HG02623 (cell line): Measurements from ENCODE around the gene AGFG2.

Experiments
- ATAC-seq: cut with Tn5 transposase; IDR thresholded peaks from one replicate; pipeline ENCODE4 v1.9.1; 2021; ENCODE audit warnings: moderate library complexity; ENCODE audit not compliant: unreplicated experiment

Gene AGFG2

DNA sequence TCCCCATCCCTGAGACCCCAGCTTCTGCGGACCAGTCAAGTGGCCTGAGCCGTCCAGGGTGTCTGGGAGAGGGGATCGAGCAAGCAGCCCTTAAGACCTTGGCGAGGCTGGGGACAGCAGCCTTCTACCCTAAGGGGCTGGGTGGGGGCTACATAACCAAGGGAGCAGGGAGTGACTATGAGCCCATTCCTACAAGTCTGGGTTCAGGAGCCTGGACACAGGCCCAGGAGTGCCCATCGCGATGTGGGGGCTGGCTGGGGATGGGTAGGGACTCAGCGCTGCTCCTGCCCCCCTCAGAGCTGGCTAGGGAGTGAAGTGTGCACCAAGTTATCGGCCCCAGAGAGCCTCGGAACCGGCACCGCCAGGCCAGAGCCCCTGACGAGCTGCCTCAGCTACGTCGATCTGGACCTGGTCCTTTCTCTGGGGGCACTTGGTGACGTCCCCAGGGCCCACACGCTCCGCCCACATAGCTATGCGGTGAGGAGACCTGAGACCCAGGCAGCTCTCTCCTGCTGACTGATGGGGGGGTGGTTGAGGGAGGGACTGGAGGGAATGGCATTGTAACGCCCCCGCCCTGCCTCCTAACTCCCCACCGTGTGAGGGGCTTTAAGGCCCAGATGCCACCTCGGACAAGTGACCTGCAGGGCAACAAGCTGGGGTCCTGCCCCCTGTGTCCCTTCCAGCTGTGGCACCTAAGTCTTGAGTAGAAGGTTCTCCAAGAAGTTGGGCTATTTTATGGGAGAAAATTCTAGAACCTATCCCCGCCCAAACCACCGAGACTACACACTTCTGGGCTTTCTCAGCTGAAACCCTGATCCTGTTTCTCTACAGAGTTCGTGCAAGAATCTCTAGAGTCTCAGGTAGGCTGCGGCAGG, 32.2 kb downstream of the AGFG2 start:
- no peak for ATAC-seq

DNA sequence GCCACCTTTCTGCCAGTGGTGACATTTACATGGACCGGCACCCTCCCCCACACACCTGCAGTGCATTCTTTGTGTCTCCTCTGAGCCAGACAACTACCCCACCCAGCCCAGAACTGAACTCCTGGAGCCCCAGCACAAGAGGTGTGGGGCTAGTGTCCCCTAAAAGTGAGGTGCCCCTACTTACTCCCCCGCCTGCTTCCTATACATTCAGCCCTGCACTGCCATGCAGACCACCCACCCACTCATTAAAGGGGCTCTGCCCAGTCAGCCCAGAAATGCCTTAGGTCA, 32.8 kb downstream of the AGFG2 start:
- ATAC-seq: no peak

DNA sequence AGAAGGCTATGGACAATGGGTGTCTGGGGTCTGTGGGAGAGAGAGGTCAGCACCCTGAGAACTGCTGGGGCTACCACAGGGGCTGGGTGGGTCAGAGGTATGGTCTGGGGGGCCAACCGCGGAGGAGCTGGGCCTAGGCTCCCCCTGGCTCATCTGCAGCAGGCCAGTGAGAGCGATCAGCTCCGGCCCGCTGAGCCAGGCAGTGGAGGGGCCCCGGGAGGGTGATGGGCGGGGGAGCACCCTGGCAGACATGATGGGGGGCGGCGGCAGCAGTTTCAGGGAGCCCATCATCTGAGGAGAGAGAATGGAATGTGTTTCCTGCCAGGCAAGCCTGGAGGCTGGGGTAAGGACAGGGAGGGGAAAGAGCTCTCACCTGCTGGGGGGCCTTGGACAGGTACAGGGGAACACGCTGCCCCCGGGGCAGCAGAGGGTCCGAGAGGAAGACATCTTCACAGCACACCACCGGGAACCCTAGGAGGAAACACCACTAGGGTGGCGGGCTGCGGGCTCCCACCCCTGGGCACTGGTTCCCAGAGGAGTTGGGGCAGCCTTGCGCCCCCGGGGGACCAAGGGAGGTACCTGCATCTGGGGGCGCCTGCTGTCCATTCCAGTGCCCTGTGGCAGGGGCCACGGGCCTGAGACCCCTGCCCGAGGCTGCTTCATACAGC, 33.4 kb downstream of the AGFG2 start:
- ATAC-seq: no peak

GRCh38 chr7:100572949-100573675, 34.1 kb downstream of the AGFG2 start:
- ATAC-seq: no peak

- ATAC-seq: no peak
Observed at GRCh38 chr7:100573691-100574361, 34.8 kb downstream of the AGFG2 start, which contains the start of gene SAP25. Gene SAP25 (minus strand): TSS chr7:100573900. CDS start chr7:100573742, 158 bp downstream.

- ATAC-seq: no peak
Observed at GRCh38 chr7:100574362-100575205, 35.6 kb downstream of the AGFG2 start.

- no peak for ATAC-seq
Observed at GRCh38 chr7:100575206-100575631, 36.2 kb downstream of the AGFG2 start.

- ATAC-seq: no peak
Observed at GRCh38 chr7:100575746-100576383, 36.9 kb downstream of the AGFG2 start.

GRCh38 chr7:100576384-100576993, 37.5 kb downstream of the AGFG2 start:
- ATAC-seq: no peak

DNA sequence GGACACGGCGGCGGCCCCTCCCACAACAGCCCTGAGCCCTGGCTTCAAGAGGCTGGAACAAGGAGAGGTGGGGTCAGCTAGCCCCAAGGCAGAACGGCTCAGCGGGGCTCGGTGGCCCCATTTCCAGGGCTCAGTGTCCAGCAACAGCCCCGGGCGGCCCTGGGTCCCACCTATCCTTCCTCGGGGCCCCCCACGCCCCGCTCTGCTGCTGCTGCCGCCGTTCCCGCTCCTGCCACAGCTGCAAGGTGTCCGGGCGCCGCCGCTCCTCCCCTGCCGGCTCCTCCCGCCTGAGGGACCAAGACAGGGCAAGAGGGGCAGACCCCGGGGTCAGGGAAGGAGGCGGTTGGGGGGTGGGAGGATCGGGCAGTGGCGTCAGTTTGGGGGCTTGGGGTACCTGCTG, 38.1 kb downstream of the AGFG2 start:
- ATAC-seq: no peak

GRCh38 chr7:100577507-100577906, 38.5 kb downstream of the AGFG2 start:
- ATAC-seq: no peak

- no peak for ATAC-seq
Observed at GRCh38 chr7:100578246-100579183, 39.5 kb downstream of the AGFG2 start.

DNA sequence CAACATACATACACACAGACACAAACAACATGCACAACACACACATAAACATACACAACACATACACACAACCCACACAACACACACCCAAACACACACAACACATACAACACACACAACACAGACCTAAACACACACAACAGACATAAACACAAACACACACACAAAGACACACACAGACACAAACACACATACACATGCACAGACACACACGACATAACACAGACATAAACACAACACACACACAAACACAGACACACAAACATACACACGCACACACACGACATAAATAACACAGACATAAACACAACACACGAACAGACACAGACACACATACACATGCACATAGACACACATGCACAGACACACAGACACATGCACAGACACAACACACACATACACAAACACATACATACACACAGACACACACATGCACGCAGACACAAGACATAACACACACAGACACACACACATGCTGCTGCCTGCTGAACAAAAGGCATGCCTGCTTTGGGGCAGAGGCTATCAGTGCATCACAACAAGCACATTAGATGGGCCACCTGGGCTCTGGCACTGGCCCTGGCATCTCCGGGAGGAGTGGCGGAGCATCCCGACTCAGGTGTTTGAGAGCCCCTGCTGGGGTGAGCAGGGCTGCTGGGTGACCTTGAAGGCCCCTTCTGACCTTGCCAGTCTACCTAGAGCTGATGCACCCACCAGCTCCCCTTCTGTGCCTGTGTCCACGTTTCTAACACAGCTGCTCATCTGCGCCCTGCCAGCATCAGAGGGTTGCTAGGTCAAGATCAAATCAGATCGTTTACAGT, 41.7 kb downstream of the AGFG2 start:
- no peak for ATAC-seq

DNA sequence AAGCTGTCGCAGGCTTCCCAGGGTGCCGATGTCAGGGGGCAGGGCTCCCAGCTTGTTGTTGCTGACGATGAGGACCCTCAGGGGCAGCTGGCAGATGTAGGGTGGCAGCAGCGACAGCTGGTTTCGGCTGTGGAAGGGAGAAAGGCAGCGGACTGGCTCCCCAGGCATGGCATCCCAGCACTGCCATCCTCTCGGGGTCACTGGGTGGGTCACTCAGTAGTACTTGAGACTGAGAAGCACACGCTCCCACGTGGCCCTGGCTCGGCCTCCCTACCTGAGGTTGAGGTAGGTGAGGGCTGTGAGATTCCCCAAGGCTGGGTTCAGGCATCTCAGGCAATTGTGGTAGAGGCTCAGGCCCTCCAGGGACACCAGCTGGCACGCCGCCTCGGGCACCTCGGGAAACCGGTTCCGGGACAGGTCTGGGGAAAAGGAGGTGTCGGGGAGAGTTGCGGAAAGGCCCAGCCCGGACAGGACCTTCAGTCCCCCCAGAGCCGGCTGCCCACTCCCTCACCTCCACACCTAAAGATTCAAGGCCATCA, 43.1 kb downstream of the AGFG2 start:
- no peak for ATAC-seq

DNA sequence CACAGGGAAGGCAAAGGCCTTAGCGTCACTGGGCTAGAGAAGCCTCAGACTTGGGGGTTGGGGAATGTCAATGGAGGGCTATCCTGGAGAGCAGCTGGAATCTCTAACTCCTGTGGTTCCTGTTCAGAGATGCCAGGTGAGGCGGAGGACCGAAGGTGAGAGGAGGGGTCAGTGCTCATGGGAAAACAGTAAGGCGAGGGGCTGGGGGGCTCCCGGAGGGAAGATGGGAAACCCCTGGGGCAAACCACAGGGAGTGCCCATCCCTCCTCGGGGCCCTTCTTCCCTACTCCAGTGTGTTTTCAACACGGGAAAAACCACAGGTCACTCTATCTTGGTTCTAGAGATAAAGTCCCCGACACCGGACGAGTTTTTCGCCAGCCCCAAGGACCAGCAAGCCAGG, 43.6 kb downstream of the AGFG2 start:
- no peak for ATAC-seq

- ATAC-seq: no peak
Observed at GRCh38 chr7:100583132-100584053, 44.4 kb downstream of the AGFG2 start.
